HFFc6 (cell line): Measurements from ENCODE around the gene UBE3A. TPM values are rescaled to one million over a fixed set of nuclear protein-coding genes. Genes with fewer than 3 reads are reported as not detected.

Experiments used
- DNase-seq: peaks from one replicate; pipeline ENCODE4 v3.0.0-alpha.2; 2018
- H3K27ac Mint-ChIP-seq: 2 replicates; pipeline ENCODE4 v1.8.0; 2020; ENCODE audit warnings: mild to moderate bottlenecking, mixed read lengths
- H3K27me3 Mint-ChIP-seq: 2 replicates; pipeline ENCODE4 v1.8.0; 2021; ENCODE audit warnings: mild to moderate bottlenecking, moderate library complexity, mixed read lengths; ENCODE audit not compliant: insufficient read depth
- H3K36me3 Mint-ChIP-seq: 2 replicates; pipeline ENCODE4 v1.8.0; 2021; ENCODE audit warnings: low read depth, mixed read lengths
- H3K4me1 Mint-ChIP-seq: 2 replicates; pipeline ENCODE4 v1.8.0; 2020; ENCODE audit warnings: low read depth, mixed read lengths
- H3K4me3 Mint-ChIP-seq: 2 replicates; pipeline ENCODE4 v1.8.0; 2020; ENCODE audit warnings: mild to moderate bottlenecking, moderate library complexity, mixed read lengths
- H3K9me3 Mint-ChIP-seq: 2 replicates; pipeline ENCODE4 v1.8.0; 2020; ENCODE audit warnings: mild to moderate bottlenecking, mixed read lengths
- total RNA-seq, 6 experiments: library from RNA; stranded (reverse); fragmentation: NEBNext Ultra II Directional; extraction: Animal tissue kit (Norgen Biotek cat#: 25700); gene quantifications; 2 replicates in 1 of 6; 3 replicates in 5 of 6; pipeline ENCODE4 v1.2.3, GENCODE V29; 2021
- TF ChIP-seq, protein P1 (sequence below): fragments of 200-600 bp; sonication (generic); IDR thresholded peaks from 2 replicates; pipeline ENCODE4 v1.5.0; 2021; ENCODE audit warnings: antibody characterized with exemption, mild to moderate bottlenecking

UBE3A gene
- total RNA-seq, 6 experiments from 2014 or later, result 74.9 to 82.6 (median 81.1) TPM

DNA sequence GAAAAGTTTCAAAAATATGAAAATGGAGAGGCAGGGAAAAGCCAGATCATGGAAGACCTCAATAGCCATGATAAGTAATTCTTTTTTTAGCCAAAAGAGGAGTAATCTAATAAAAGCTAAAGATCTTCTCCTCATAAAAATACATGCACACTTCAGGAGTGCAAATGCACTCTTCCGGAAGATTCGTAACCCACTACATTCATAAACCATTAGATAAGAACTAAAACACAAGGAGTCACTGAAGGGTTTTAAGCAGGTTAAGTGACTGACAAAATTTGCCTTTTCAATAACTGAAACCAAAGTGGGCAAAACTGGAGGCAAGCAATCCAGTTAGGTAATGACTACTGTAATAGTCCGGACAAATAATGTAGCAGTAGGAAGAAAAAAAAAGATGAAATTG, 46.0 kb downstream of the UBE3A start:
- DNase-seq, result no peak
- Mint-ChIP-seq H3K4me3 (no peak overlapping the region), H3K4me1 (peaks cover 37% of the 10 kb centered on the region), H3K36me3 (peaks cover 30% of the 10 kb centered on the region), H3K27me3 (peaks cover 3% of the 10 kb centered on the region; the same call in 1 of the 2 replicates), H3K27ac (no peak overlapping the region), H3K9me3 (no peaks in the 10 kb centered on the region)
- TF ChIP-seq, protein P1, sequence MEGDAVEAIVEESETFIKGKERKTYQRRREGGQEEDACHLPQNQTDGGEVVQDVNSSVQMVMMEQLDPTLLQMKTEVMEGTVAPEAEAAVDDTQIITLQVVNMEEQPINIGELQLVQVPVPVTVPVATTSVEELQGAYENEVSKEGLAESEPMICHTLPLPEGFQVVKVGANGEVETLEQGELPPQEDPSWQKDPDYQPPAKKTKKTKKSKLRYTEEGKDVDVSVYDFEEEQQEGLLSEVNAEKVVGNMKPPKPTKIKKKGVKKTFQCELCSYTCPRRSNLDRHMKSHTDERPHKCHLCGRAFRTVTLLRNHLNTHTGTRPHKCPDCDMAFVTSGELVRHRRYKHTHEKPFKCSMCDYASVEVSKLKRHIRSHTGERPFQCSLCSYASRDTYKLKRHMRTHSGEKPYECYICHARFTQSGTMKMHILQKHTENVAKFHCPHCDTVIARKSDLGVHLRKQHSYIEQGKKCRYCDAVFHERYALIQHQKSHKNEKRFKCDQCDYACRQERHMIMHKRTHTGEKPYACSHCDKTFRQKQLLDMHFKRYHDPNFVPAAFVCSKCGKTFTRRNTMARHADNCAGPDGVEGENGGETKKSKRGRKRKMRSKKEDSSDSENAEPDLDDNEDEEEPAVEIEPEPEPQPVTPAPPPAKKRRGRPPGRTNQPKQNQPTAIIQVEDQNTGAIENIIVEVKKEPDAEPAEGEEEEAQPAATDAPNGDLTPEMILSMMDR, result no peak

DNA sequence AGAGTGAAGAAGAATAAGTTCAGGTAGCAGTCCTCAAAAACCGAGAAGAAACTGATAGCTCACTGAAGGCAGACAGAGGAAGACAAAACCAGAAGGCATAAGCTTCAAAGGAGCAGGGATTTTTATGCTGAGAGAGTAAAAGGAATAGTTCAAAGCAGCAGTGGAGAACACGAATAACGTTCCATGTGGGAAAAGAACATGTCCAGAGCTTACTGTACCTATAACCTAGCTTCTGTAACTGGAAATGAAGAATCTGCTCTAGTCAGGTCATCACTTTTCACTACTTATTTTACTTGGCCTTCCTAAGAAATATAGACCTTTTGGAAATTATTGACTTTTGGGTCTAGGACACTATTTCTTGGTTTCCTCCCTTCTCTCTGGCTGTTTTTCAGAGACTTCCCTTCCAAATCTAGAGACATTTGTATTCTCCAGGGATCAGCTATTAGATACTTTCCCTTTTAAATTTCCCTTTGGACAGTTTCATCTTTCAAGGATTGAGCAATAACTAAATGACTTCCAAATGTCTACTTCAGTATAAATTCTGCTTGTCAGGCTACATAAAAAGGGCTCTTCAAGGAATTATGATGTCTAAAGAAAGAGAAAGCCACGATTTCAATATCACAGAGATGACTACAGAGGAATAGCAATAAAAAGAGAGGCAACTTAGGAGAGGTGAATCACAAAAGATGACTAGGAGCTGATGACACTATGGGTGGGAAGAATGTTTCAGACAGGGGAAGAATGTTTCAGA, 46.7 kb downstream of the UBE3A start:
- Mint-ChIP-seq H3K27ac (no peak overlapping the region), H3K36me3 (peaks cover 30% of the 10 kb centered on the region), H3K4me1 (peaks cover 31% of the 10 kb centered on the region), H3K27me3 (no peaks in the 10 kb centered on the region), H3K4me3 (no peak overlapping the region), H3K9me3 (no peaks in the 10 kb centered on the region)
- TF ChIP-seq, protein P1, result no peak
- peak; percentile 85 for DNase-seq

DNA sequence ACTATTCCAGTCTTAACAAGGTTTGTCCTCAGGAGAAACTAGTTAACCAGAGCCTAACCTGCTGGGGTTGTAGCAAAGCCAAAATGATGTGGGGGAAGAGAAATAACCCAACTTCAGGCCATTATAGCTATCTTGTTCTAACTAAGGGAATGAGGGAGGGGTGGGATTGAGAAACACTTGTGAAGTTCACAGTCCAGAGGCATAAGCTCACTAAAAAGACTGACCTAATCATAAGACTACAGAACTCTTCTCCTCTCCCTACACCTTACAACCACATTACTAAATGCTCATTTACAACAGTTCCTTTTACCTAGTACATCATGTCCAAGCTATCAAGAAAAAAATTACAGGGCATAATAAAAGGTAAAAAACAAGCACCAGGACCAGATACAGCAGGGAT, 52.8 kb downstream of the UBE3A start:
- peaks cover 34% of the 10 kb centered on the region for H3K4me1 Mint-ChIP-seq
- H3K27ac Mint-ChIP-seq, result no peak overlapping the region
- no peaks in the 10 kb centered on the region for H3K27me3 Mint-ChIP-seq
- no peaks in the 10 kb centered on the region for H3K9me3 Mint-ChIP-seq
- H3K4me3 Mint-ChIP-seq, result no peak overlapping the region
- H3K36me3 Mint-ChIP-seq, result peaks cover 60% of the 10 kb centered on the region
- TF ChIP-seq, protein P1, result no peak
- DNase-seq, result no peak

GRCh38 chr15:25381579-25381978, 57.2 kb downstream of the UBE3A start:
- Mint-ChIP-seq H3K9me3 (no peaks in the 10 kb centered on the region), H3K27ac (no peak overlapping the region), H3K36me3 (peaks cover 50% of the 10 kb centered on the region), H3K27me3 (peaks cover 2% of the 10 kb centered on the region; the same call in 1 of the 2 replicates), H3K4me1 (peaks cover 55% of the 10 kb centered on the region), H3K4me3 (no peak overlapping the region)
- TF ChIP-seq, protein P1, result no peak
- DNase-seq, result no peak

DNA sequence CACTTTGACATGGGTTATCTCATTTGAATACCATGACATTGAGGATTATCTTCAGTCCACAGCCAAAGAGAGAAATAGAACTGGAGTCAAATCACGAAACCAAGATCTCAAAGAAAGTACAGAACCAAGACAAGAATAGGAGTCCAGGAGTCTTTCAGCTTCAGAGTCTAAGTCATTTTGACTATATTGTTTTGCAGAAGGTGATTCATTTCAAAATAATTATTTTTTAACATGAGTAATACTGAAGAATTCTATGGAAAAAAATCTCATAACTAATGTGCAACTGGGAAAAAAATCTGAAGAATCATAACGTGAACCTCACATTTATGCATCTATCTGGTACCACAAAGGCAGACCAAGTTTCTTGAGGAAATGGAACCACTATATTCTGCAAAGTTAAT, 60.3 kb downstream of the UBE3A start:
- peak overlapping the region; percentile 41 for H3K27ac Mint-ChIP-seq
- DNase-seq, result no peak
- H3K27me3 Mint-ChIP-seq, result peaks cover 2% of the 10 kb centered on the region; the same call in 1 of the 2 replicates
- H3K36me3 Mint-ChIP-seq, result peaks cover 42% of the 10 kb centered on the region
- TF ChIP-seq, protein P1, result no peak
- peaks cover 47% of the 10 kb centered on the region for H3K4me1 Mint-ChIP-seq
- H3K4me3 Mint-ChIP-seq, result peak overlapping the region; percentile 6; the same call in 1 of the 2 replicates
- no peaks in the 10 kb centered on the region for H3K9me3 Mint-ChIP-seq
